ENCODE measurements around the gene MYO5B.

- TF ChIP-seq CTCF (IDR thresholded peaks at IDR 0.05) (no peak), POLR2A (IDR thresholded peaks at IDR 0.05) (no peak)
These were observed 348.6 kb downstream of the MYO5B start for GRCh38 chr18:49846361-49846662.

All from lower leg skin (tissue), 3 donors.